ENCODE data around the gene THOP1.

THOP1 gene

GRCh38 chr19:2762783-2763496 is 22.4 kb upstream of the THOP1 start:
- Histone ChIP-seq H3K9me3 (ENCODE audit: control insufficient read depth, insufficient read depth, low read length) (no peaks in the 10 kb centered on the region), H3K79me2 (ENCODE audit: control insufficient read depth, low read length) (peaks cover 4% of the 10 kb centered on the region), H3K27me3 (ENCODE audit: control insufficient read depth, low read length) (no peaks in the 10 kb centered on the region), H3K36me3 (ENCODE audit: control insufficient read depth, low read length) (peaks cover 81% of the 10 kb centered on the region), H3K4me1 (ENCODE audit: control insufficient read depth, low read length) (no peaks in the 10 kb centered on the region), H3K9me2 (replicated peaks; ENCODE audit: control insufficient read depth, low read length) (no peaks in the 10 kb centered on the region), H4K20me1 (ENCODE audit: control insufficient read depth, insufficient read depth, low read depth, low read length) (no peaks in the 10 kb centered on the region), H3K4me3 (ENCODE audit: low read length) (no peak overlapping the region), H3K4me2 (ENCODE audit: low read length) (no peak overlapping the region), H3K27ac (ENCODE audit: low read depth, low read length) (no peak overlapping the region), H3F3A (ENCODE audit: control insufficient read depth, insufficient read depth) (no peaks in the 10 kb centered on the region)
- TF ChIP-seq CTCF (IDR thresholded peaks at IDR 0.05; ENCODE audit: low read depth, low read length, poor library complexity, severe bottlenecking) (no peak), EZH2phosphoT487 (IDR thresholded peaks at IDR 0.05; ENCODE audit: borderline replicate concordance, low read length) (no peak)

- Histone ChIP-seq H3K27me3 (ENCODE audit: control insufficient read depth, low read length) (no peaks in the 10 kb centered on the region), H3K4me3 (ENCODE audit: low read length) (no peak overlapping the region), H4K20me1 (ENCODE audit: control insufficient read depth, insufficient read depth, low read depth, low read length) (no peaks in the 10 kb centered on the region), H3K9me3 (ENCODE audit: control insufficient read depth, insufficient read depth, low read length) (no peaks in the 10 kb centered on the region), H3K4me2 (ENCODE audit: low read length) (no peak overlapping the region), H3K9me2 (replicated peaks; ENCODE audit: control insufficient read depth, low read length) (no peaks in the 10 kb centered on the region), H3K36me3 (ENCODE audit: control insufficient read depth, low read length) (peaks cover 82% of the 10 kb centered on the region), H3K79me2 (ENCODE audit: control insufficient read depth, low read length) (peaks cover 12% of the 10 kb centered on the region), H3K27ac (ENCODE audit: low read depth, low read length) (no peak overlapping the region), H3K4me1 (ENCODE audit: control insufficient read depth, low read length) (no peaks in the 10 kb centered on the region), H3F3A (ENCODE audit: control insufficient read depth, insufficient read depth) (no peaks in the 10 kb centered on the region)
- TF ChIP-seq EZH2phosphoT487 (IDR thresholded peaks at IDR 0.05; ENCODE audit: borderline replicate concordance, low read length) (no peak), CTCF (IDR thresholded peaks at IDR 0.05; ENCODE audit: low read depth, low read length, poor library complexity, severe bottlenecking) (no peak)
Observed at GRCh38 chr19:2763687-2764086, 21.6 kb upstream of the THOP1 start.

- H3K79me2 ChIP-seq (ENCODE audit: control insufficient read depth, low read length), result peaks cover 24% of the 10 kb centered on the region
- H4K20me1 ChIP-seq (ENCODE audit: control insufficient read depth, insufficient read depth, low read depth, low read length), result no peaks in the 10 kb centered on the region
- no peaks in the 10 kb centered on the region for H3K27me3 ChIP-seq (ENCODE audit: control insufficient read depth, low read length)
- H3K27ac ChIP-seq (ENCODE audit: low read depth, low read length), result no peak overlapping the region
- no peaks in the 10 kb centered on the region for H3K4me1 ChIP-seq (ENCODE audit: control insufficient read depth, low read length)
- H3K9me2 ChIP-seq (replicated peaks; ENCODE audit: control insufficient read depth, low read length), result no peaks in the 10 kb centered on the region
- TF ChIP-seq EZH2phosphoT487 (IDR thresholded peaks at IDR 0.05; ENCODE audit: borderline replicate concordance, low read length), result no peak
- no peak for TF ChIP-seq CTCF (IDR thresholded peaks at IDR 0.05; ENCODE audit: low read depth, low read length, poor library complexity, severe bottlenecking)
- H3F3A ChIP-seq (ENCODE audit: control insufficient read depth, insufficient read depth), result no peaks in the 10 kb centered on the region
- H3K4me2 ChIP-seq (ENCODE audit: low read length), result no peak overlapping the region
- H3K4me3 ChIP-seq (ENCODE audit: low read length), result no peak overlapping the region
- H3K36me3 ChIP-seq (ENCODE audit: control insufficient read depth, low read length), result peaks cover 83% of the 10 kb centered on the region
- H3K9me3 ChIP-seq (ENCODE audit: control insufficient read depth, insufficient read depth, low read length), result no peaks in the 10 kb centered on the region
Observed at GRCh38 chr19:2764945-2765344, 20.4 kb upstream of the THOP1 start.
